ENCODE data around the gene B4GALT6.

B4GALT6 gene

DNA sequence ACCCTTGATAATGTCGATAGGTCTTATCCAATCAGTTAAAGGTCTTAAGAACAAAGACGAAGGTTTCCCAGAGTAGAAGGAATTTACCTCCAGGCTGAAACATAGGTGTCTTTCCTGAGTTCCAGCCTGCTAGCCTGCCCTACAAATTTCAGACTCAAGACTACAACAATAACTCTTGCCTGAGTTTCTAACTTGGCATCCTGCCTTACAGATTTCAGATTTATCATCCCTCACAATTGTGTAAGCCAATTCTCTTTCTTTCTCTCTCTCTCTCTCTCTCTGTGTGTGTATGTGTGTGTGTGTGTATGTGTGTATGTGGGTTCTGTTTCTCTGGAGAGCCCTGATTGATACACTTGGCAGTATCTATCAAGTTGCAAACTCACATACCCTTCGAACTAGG lies 37.2 kb upstream of the B4GALT6 start:
- peaks cover 12% of the 10 kb centered on the region for H3K27me3 ChIP-seq
- H3K4me3 ChIP-seq (ENCODE audit: low read depth, low read length) = no peak overlapping the region
- no peaks in the 10 kb centered on the region for H3K9me3 ChIP-seq
- no peaks in the 10 kb centered on the region for H3K36me3 ChIP-seq
- TF ChIP-seq, protein P1, sequence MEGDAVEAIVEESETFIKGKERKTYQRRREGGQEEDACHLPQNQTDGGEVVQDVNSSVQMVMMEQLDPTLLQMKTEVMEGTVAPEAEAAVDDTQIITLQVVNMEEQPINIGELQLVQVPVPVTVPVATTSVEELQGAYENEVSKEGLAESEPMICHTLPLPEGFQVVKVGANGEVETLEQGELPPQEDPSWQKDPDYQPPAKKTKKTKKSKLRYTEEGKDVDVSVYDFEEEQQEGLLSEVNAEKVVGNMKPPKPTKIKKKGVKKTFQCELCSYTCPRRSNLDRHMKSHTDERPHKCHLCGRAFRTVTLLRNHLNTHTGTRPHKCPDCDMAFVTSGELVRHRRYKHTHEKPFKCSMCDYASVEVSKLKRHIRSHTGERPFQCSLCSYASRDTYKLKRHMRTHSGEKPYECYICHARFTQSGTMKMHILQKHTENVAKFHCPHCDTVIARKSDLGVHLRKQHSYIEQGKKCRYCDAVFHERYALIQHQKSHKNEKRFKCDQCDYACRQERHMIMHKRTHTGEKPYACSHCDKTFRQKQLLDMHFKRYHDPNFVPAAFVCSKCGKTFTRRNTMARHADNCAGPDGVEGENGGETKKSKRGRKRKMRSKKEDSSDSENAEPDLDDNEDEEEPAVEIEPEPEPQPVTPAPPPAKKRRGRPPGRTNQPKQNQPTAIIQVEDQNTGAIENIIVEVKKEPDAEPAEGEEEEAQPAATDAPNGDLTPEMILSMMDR (IDR thresholded peaks at IDR 0.05; ENCODE audit: low read depth, low read length) = no peak
- DNase-seq = no peak
- no peaks in the 10 kb centered on the region for H3K4me1 ChIP-seq

DNA sequence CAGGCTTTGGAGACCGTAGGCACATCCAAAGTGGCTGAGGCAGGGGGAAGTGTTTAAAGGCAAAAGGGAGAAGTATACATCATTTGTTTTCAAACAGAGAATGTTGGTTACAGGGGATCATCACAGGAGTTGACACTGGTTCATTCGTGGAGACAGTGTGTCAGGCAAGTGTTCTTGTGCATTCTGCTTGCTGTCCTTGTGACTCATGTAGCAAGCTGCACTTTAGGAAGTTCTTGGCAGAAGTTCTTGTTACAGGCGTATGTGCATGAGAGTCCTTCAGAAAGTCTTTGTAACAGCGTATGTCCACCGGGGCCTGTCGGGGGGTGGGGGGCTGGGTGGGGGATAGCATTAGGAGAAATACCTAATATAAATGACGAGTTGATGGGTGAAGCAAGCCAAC lies 36.5 kb upstream of the B4GALT6 start:
- Histone ChIP-seq H3K27me3 (peaks cover 12% of the 10 kb centered on the region), H3K9me3 (no peaks in the 10 kb centered on the region), H3K36me3 (no peaks in the 10 kb centered on the region), H3K4me3 (ENCODE audit: low read depth, low read length) (no peak overlapping the region), H3K4me1 (no peaks in the 10 kb centered on the region)
- TF ChIP-seq, protein P1 (IDR thresholded peaks at IDR 0.05; ENCODE audit: low read depth, low read length) = no peak
- DNase-seq = no peak

DNA sequence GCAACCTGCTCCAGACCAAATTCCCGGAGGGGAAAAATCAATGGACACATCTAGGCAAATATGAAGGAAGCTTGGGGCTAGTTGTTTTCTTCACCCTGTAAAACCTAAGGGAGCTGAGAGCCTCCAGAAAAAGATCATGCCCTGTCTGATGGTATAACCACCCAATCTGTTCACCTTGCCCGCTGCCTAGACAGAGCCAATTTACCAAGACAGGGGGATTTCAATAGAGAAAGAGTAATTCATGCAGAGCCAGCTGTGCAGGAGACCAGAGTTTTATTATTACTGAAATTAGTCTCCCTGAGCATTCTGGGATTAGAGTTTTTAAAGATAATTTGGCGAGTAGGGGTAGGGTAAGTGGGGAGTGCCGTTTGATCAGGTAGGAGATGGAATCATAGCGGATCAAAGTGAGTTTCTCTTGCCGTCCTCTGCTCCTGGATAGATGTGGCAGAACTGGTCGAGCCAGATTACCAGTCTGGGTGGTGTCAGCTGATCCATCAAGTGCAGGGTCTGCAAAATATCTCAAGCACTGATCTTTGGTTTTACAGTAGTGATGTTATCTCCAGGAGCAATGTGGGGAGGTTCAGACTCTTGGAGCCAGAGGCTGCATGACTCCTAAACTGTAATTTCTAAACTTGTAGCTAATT lies 35.1 kb upstream of the B4GALT6 start:
- H3K36me3 ChIP-seq = no peaks in the 10 kb centered on the region
- no peaks in the 10 kb centered on the region for H3K4me1 ChIP-seq
- TF ChIP-seq, protein P1 (IDR thresholded peaks at IDR 0.05; ENCODE audit: low read depth, low read length) = no peak
- no peaks in the 10 kb centered on the region for H3K9me3 ChIP-seq
- peaks cover 6% of the 10 kb centered on the region; the same call in 1 of the 2 replicates for H3K27me3 ChIP-seq
- DNase-seq = no peak
- H3K4me3 ChIP-seq (ENCODE audit: low read depth, low read length) = no peak overlapping the region

DNA sequence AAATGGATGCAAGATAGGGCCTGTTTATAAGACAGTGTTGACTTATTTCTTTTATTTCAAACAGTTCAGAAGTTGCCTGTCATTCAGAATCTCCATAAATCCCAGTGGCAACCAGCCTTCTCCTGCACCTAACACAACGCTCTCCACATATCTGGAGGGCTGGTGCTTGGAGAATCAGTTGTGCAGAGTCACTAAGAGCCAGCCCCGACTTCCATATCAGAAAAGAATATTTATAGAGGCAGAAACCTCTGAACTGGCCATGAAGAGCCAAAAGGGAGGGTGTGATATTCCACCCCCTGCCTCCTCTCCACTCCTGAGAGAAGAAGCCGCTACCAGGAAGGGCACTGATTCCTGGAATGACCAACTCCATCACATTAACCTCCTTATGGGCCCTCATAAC lies 34.0 kb upstream of the B4GALT6 start:
- DNase-seq = no peak
- H3K9me3 ChIP-seq = no peaks in the 10 kb centered on the region
- H3K27me3 ChIP-seq = no peaks in the 10 kb centered on the region
- H3K4me3 ChIP-seq (ENCODE audit: low read depth, low read length) = no peak overlapping the region
- no peaks in the 10 kb centered on the region for H3K4me1 ChIP-seq
- TF ChIP-seq, protein P1 (IDR thresholded peaks at IDR 0.05; ENCODE audit: low read depth, low read length) = no peak
- H3K36me3 ChIP-seq = no peaks in the 10 kb centered on the region

DNA sequence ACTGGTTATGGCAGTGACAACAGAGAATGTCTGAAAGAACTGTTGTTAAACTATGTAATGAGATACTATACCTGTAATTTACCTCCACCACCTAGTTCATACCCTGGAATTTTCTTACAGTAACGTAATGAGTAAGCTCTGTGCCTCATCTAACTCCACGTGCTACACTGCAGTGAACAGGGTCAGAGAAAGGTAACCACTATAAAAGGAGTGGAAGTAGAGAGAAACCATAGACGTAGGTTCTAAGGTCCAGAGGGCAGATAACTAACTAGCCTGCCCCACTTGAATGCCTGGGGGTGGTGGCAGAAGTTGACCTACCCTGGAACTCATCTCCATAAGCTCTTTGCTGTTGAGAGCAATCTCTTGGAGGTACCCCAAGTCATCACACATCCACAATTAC lies 32.0 kb upstream of the B4GALT6 start:
- Histone ChIP-seq H3K4me3 (ENCODE audit: low read depth, low read length) (no peak overlapping the region), H3K36me3 (no peaks in the 10 kb centered on the region), H3K4me1 (no peaks in the 10 kb centered on the region), H3K9me3 (no peaks in the 10 kb centered on the region), H3K27me3 (no peaks in the 10 kb centered on the region)
- TF ChIP-seq, protein P1 (IDR thresholded peaks at IDR 0.05; ENCODE audit: low read depth, low read length) = no peak
- no peak for DNase-seq

DNA sequence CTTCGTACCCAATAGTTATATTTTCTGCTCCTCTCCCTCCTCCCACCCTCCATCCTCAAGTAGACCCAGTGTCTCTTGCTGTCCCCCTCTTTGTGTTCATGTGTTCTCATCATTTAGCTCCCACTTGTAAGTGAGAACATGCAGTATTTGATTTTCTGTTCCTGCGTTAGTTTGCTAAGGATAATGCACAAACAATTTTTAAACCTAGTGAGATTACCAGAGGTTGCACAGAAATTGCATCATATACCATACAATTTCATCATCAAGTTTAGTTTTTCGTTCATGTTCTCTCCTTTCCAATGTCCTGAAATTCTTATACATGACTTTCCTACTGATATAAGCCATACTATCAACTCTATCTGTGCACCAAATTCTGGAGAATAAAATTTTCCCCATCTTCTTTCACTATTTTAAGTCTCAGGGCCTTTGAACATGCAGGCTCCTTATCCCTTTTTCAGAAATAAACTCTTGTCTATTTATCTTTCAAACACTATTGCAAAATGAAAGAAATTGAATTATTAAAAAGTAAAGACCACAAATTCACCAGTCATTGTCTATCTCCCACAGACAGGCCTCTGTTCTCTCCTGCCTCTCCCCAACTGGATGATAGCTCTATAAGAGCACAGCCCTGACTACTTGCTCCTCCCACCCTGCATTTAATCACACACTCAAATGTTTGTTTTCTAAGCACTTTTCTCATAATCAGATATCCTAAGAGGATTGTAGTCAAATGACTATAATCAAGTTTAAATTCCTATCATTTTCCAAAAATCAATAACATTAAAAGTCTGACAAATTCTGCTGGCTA lies 27.2 kb upstream of the B4GALT6 start:
- H3K9me3 ChIP-seq = no peaks in the 10 kb centered on the region
- H3K4me1 ChIP-seq = no peaks in the 10 kb centered on the region
- no peaks in the 10 kb centered on the region for H3K36me3 ChIP-seq
- DNase-seq = no peak
- no peaks in the 10 kb centered on the region for H3K27me3 ChIP-seq
- TF ChIP-seq, protein P1 (IDR thresholded peaks at IDR 0.05; ENCODE audit: low read depth, low read length) = no peak
- H3K4me3 ChIP-seq (ENCODE audit: low read depth, low read length) = no peak overlapping the region

Measured in BE2C (cell line).